HCT116 (cell line): ENCODE data around the gene NCAPD2. TPM values are rescaled to one million over a fixed set of nuclear protein-coding genes. Genes with fewer than 3 reads are reported as not detected.
"Not testable (repeated sequence)": the region's sequence is repeated elsewhere in the genome, so short reads cannot be mapped to it uniquely, and the experiment has no call there.

Experiments
- ATAC-seq: fragments of 200-7000 bp; cut with Tn5 transposase; 2 replicates; pipeline ENCODE4 v1.9.1; 2020; ENCODE audit warnings: mild to moderate bottlenecking, moderate library complexity
- BruUV-seq: library from RNA; stranded (reverse); fragments of 400-500 nt; replicated peaks from 2 replicates; lab custom pipeline; 2021; lab: Mats Ljungman, UMichigan
- CTCF ChIA-PET: fragments of 300-600 bp; sonication (Branson Sonifier 250); formaldehyde crosslinking; loops from one replicate; lab custom pipeline; 2021; ENCODE audit warnings: antibody characterized with exemption; lab: Charles Lee
- POLR2A ChIA-PET: fragments of 300-600, 350-600 bp; sonication (Branson Sonifier 250); formaldehyde crosslinking; loops from one replicate; lab custom pipeline; 2021; ENCODE audit warnings: antibody characterized with exemption; lab: Charles Lee
- RAD21 ChIA-PET, 2 experiments: fragments of 300-600 bp; sonication (Branson Sonifier 250); formaldehyde crosslinking; loops; one replicate each; lab custom pipeline; 2023; ENCODE audit warnings: low total read pairs in 2 of 2; ENCODE audit not compliant: uncharacterized antibody in 2 of 2, unreplicated experiment in 2 of 2, low non-redundant PET in 1 of 2; lab: Charles Lee
- DNase-seq: peaks from one replicate; pipeline ENCODE4 v3.0.0-alpha.2; 2010; ENCODE audit warnings: low read depth, low spot score
- H2AFZ ChIP-seq: fragments of 200-600 bp; shearing (Covaris generic), sonication (generic); 2 replicates; pipeline ENCODE4 v1.6.1; 2017; ENCODE audit warnings: low read depth, mixed run types, mixed read lengths, antibody characterized with exemption, low read length; ENCODE audit not compliant: poor library complexity, severe bottlenecking
- H3K27ac ChIP-seq: 2 replicates; pipeline ENCODE4 v1.5.1; 2012; ENCODE audit warnings: low read depth, low read length
- H3K27me3 ChIP-seq: fragments of 200-600 bp; sonication (generic); 2 replicates; pipeline ENCODE4 v1.6.1; 2016; ENCODE audit warnings: mixed run types, low read length, mixed read lengths; ENCODE audit not compliant: insufficient read depth
- H3K36me3 ChIP-seq, 2 experiments: fragments of 200-500 bp in 1 of 2; fragments of 200-600 bp in 1 of 2; sonication (Bioruptor generic) in 1 of 2; sonication (generic) in 1 of 2; 2 replicates each; pipeline versions ENCODE4 v1.5.1 to v1.6.1; 2014 to 2016; ENCODE audit warnings: low read length in 2 of 2, inconsistent platforms in 1 of 2, mixed read lengths in 1 of 2, mixed run types in 1 of 2; ENCODE audit not compliant: insufficient read depth in 2 of 2, control insufficient read depth in 1 of 2
- H3K4me1 ChIP-seq, 2 experiments: fragments of 200-600 bp in 1 of 2; sonication (generic) in 1 of 2; 2 replicates each; pipeline versions ENCODE4 v1.5.1 to v1.6.1; 2012 to 2017; ENCODE audit warnings: low read length in 2 of 2, inconsistent platforms in 1 of 2, mild to moderate bottlenecking in 1 of 2, mixed read lengths in 1 of 2, mixed run types in 1 of 2, moderate library complexity in 1 of 2; ENCODE audit not compliant: insufficient read depth in 2 of 2, control insufficient read depth in 1 of 2
- H3K4me2 ChIP-seq: fragments of 200-600 bp; sonication (generic); 2 replicates; pipeline ENCODE4 v1.6.1; 2017; ENCODE audit warnings: mixed run types, low read length, mixed read lengths
- H3K4me3 ChIP-seq, 2 experiments: fragments of 200-600 bp in 1 of 2; sonication (generic) in 1 of 2; replicated peaks in 1 of 2; 2 replicates each; pipeline ENCODE4 v1.5.1; 2011 to 2016; ENCODE audit warnings: low read length in 2 of 2, control low read depth in 1 of 2, low read depth in 1 of 2, mild to moderate bottlenecking in 1 of 2, mixed read lengths in 1 of 2, mixed run types in 1 of 2
- H3K79me2 ChIP-seq: fragments of 200-600 bp; sonication (generic); 2 replicates; pipeline ENCODE4 v1.6.1; 2017; ENCODE audit warnings: mild to moderate bottlenecking, mixed run types, low read length, moderate library complexity, mixed read lengths; ENCODE audit not compliant: insufficient read depth
- H3K9ac ChIP-seq: fragments of 200-600 bp; sonication (generic); 2 replicates; pipeline ENCODE4 v1.6.1; 2016; ENCODE audit warnings: low read length, mixed read lengths
- H3K9me2 ChIP-seq: fragments of 200-600 bp; sonication (generic), shearing (Covaris generic); 2 replicates; pipeline ENCODE4 v1.6.1; 2017; ENCODE audit warnings: mixed run types, mild to moderate bottlenecking, moderate library complexity; ENCODE audit not compliant: insufficient read depth
- H3K9me3 ChIP-seq, 2 experiments: fragments of 200-500 bp in 1 of 2; fragments of 200-600 bp in 1 of 2; sonication (Bioruptor generic) in 1 of 2; sonication (generic) in 1 of 2; 2 replicates each; pipeline ENCODE4 v1.6.1; 2014 to 2017; ENCODE audit warnings: low read length in 2 of 2, mixed read lengths in 2 of 2, inconsistent platforms in 1 of 2, low read depth in 1 of 2, mild to moderate bottlenecking in 1 of 2, mixed run types in 1 of 2, moderate library complexity in 1 of 2; ENCODE audit not compliant: control insufficient read depth in 1 of 2, insufficient read depth in 1 of 2
- H4K20me1 ChIP-seq: fragments of 200-600 bp; sonication (generic), shearing (Covaris generic); 2 replicates; pipeline ENCODE4 v1.6.1; 2017; ENCODE audit warnings: mixed run types, mild to moderate bottlenecking, moderate library complexity; ENCODE audit not compliant: insufficient read depth
- CTCF ChIP-seq, 3 experiments: fragments of 200-600 bp in 1 of 3; sonication (generic) in 1 of 3; IDR thresholded peaks in 2 of 3; conservative IDR thresholded peaks in 1 of 3; 2 replicates each; pipeline ENCODE4 v1.5.1; 2012 to 2017; ENCODE audit warnings: low read depth in 2 of 3, low read length in 2 of 3, antibody characterized with exemption in 1 of 3, borderline replicate concordance in 1 of 3, control low read depth in 1 of 3, mild to moderate bottlenecking in 1 of 3, mixed read lengths in 1 of 3, mixed run types in 1 of 3, moderate library complexity in 1 of 3; ENCODE audit not compliant: insufficient read depth in 1 of 3
- intact Hi-C: fragments of 100-400 bp; cut with micrococcal nuclease; formaldehyde crosslinking; loops from 2 replicates; pipeline ENCODE4 v1.10.0; 2022
- total RNA-seq: library from RNA; stranded (reverse); gene quantifications from one replicate; pipeline ENCODE4 v1.2.1, GENCODE V29; 2021; ENCODE audit not compliant: unreplicated experiment

The NCAPD2 gene
- total RNA-seq, 1 experiment from 2014 or later: 177 TPM

- not testable (repeated sequence) for ATAC-seq, H2AFZ ChIP-seq, H3K9me3 ChIP-seq, H3K27me3 ChIP-seq
- TSS peak; percentile 59 for BruUV-seq
- peak in 2 of 3 experiments; percentile 72 to 73; a peak in 4 of 6 replicates for TF ChIP-seq CTCF (IDR thresholded peaks at IDR 0.05 in 2 of 3, conservative IDR thresholded peaks at IDR 0.05 in 1 of 3; ENCODE audit: borderline replicate concordance in 1 of 3, insufficient read depth in 1 of 3, low read depth in 2 of 3, low read length in 2 of 3)
- TF ChIP-seq, all 23 proteins: peak for 1; not testable (repeated sequence) for 22
- intact Hi-C loops: loop anchor here (1.0 to 10.0 kb wide), 2 partner anchors 114 to 203 kb away; no protein-coding TSS in a partner anchor
- ChIA-PET CTCF (interaction anchor here (0.6 to 2.4 kb wide), 19 partner anchors 8 to 215 kb away, joined by 3 to 19 read pairs (median 4); partner anchors contain the start of genes VAMP1 and ZNF384), POLR2A (interaction anchor here (0.7 to 7.0 kb wide), 7 partner anchors 9 to 175 kb away, joined by 3 to 84 read pairs (median 6); partner anchors contain the start of genes NOP2 and VAMP1)
- H3K27ac ChIP-seq: peak overlapping the region; percentile 99
- H3K4me2 ChIP-seq, H3K9me2 ChIP-seq, RAD21 ChIA-PET, DNase-seq: not testable (repeated sequence)
- peaks cover 46% of the 10 kb centered on the region for H3K79me2 ChIP-seq
- 0 out of 4 replicates have a peak overlapping the region, but pooled peaks of 1 of the 2 experiments have one; percentile 96 for H3K4me3 ChIP-seq
- peak overlapping the region; percentile 98 for H3K9ac ChIP-seq
- H4K20me1 ChIP-seq: peaks cover 23% of the 10 kb centered on the region; the same call in 1 of the 2 replicates
- H3K36me3 ChIP-seq: peaks cover 20 to 35% of the 10 kb centered on the region in 2 experiments; a peak in 3 of 4 replicates
- H3K4me1 ChIP-seq: peaks cover 22 to 78% of the 10 kb centered on the region in 2 experiments
Observed at GRCh38 chr12:6537580-6538419, 43.9 kb downstream of the NCAPD2 start.
